WTC11 (cell line): Measurements from ENCODE around the gene SLC7A6.

Experiments used
- MYBL2 ChIP-seq: sonication (generic); formaldehyde crosslinking; IDR thresholded peaks from 2 replicates; pipeline ENCODE4 v1.8.1; 2023; ENCODE audit warnings: mild to moderate bottlenecking, moderate library complexity, missing genetic modification reagents
- RELA ChIP-seq: sonication (generic); formaldehyde crosslinking; IDR thresholded peaks from 2 replicates; pipeline ENCODE4 v1.8.1; 2022; ENCODE audit warnings: missing genetic modification reagents, mild to moderate bottlenecking, borderline replicate concordance
- SMAD3 ChIP-seq: sonication (generic); formaldehyde crosslinking; IDR thresholded peaks from 2 replicates; pipeline ENCODE4 v1.8.0; 2022; ENCODE audit warnings: missing genetic modification reagents, mild to moderate bottlenecking, borderline replicate concordance
- ZNF121 ChIP-seq: sonication (generic); formaldehyde crosslinking; IDR thresholded peaks from 2 replicates; pipeline ENCODE4 v1.8.0; 2023; ENCODE audit warnings: missing genetic modification reagents
- TF ChIP-seq, protein P1 (sequence below): sonication (generic); formaldehyde crosslinking; IDR thresholded peaks from 2 replicates; pipeline ENCODE4 v1.8.1; 2022; ENCODE audit warnings: low read depth, missing genetic modification reagents, borderline replicate concordance
- TF ChIP-seq, protein P2 (sequence below): sonication (generic); formaldehyde crosslinking; IDR thresholded peaks from 2 replicates; pipeline ENCODE4 v1.8.0; 2022; ENCODE audit warnings: mild to moderate bottlenecking, missing genetic modification reagents
- TF ChIP-seq, protein P3 (sequence below): fragments of 200-600 bp; IDR thresholded peaks from 2 replicates; pipeline ENCODE4 v1.8.0; 2022; ENCODE audit warnings: antibody characterized with exemption
- TF ChIP-seq, protein P4 (sequence below): sonication (generic); formaldehyde crosslinking; IDR thresholded peaks from 2 replicates; pipeline ENCODE4 v1.8.0; 2022; ENCODE audit warnings: mild to moderate bottlenecking, missing genetic modification reagents
- TF ChIP-seq, protein P5 (sequence below): sonication (generic); formaldehyde crosslinking; IDR thresholded peaks from 2 replicates; pipeline ENCODE4 v1.8.1; 2023; ENCODE audit warnings: mild to moderate bottlenecking, missing genetic modification reagents
- TF ChIP-seq, protein P6 (sequence below): sonication (generic); formaldehyde crosslinking; IDR thresholded peaks from 2 replicates; pipeline ENCODE4 v1.8.1; 2023; ENCODE audit warnings: mild to moderate bottlenecking, missing genetic modification reagents, moderate library complexity
- TF ChIP-seq, protein P7 (sequence below): sonication (generic); formaldehyde crosslinking; IDR thresholded peaks from 2 replicates; pipeline ENCODE4 v1.8.1; 2022; ENCODE audit warnings: missing genetic modification reagents, borderline replicate concordance

DNA sequence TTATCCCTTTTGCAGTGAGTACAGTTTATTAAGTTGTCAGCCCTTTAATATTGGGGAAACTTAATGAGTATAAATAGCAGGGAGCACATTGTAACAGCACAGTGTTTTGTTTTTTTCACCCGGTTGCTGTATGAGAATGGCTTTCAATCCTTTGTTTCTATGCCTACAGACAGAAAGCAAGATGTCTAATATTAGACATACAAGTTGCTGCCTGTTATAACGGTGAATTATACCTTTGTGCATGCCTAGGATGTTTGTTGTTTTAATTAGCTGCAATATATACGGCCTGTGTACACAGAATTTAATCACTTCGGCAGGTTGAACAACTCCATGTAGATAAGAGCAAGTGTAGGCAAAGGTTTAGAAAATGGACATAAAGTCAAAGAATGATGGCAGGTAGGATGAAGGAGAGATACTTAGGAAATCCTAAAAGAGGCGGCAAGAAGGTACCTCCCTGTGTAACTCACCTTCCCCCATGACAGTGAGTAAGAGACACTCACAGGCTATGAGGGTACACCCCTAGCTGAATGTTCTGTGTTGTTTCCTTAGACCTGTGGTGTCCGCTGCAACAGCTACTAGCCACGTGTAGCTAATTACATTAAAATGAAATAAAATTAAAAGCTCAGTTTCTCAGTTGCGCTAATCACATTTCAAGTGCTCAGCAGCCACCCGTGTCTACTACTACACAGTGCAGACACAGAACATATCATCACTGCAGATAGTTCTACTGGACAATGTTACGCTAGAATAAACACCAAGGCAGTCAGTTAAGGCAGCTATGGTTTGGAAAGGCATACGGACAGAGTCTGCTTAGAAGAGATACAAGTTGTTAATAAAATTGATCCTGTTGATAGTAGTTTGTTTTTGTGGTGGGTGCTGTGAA is 35.5 kb downstream of the SLC7A6 start:
- TF ChIP-seq, protein P1, sequence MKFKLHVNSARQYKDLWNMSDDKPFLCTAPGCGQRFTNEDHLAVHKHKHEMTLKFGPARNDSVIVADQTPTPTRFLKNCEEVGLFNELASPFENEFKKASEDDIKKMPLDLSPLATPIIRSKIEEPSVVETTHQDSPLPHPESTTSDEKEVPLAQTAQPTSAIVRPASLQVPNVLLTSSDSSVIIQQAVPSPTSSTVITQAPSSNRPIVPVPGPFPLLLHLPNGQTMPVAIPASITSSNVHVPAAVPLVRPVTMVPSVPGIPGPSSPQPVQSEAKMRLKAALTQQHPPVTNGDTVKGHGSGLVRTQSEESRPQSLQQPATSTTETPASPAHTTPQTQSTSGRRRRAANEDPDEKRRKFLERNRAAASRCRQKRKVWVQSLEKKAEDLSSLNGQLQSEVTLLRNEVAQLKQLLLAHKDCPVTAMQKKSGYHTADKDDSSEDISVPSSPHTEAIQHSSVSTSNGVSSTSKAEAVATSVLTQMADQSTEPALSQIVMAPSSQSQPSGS (CRISPR knock-in tag) = no peak
- TF ChIP-seq, protein P2, sequence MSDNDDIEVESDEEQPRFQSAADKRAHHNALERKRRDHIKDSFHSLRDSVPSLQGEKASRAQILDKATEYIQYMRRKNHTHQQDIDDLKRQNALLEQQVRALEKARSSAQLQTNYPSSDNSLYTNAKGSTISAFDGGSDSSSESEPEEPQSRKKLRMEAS = no peak
- TF ChIP-seq, protein P3, sequence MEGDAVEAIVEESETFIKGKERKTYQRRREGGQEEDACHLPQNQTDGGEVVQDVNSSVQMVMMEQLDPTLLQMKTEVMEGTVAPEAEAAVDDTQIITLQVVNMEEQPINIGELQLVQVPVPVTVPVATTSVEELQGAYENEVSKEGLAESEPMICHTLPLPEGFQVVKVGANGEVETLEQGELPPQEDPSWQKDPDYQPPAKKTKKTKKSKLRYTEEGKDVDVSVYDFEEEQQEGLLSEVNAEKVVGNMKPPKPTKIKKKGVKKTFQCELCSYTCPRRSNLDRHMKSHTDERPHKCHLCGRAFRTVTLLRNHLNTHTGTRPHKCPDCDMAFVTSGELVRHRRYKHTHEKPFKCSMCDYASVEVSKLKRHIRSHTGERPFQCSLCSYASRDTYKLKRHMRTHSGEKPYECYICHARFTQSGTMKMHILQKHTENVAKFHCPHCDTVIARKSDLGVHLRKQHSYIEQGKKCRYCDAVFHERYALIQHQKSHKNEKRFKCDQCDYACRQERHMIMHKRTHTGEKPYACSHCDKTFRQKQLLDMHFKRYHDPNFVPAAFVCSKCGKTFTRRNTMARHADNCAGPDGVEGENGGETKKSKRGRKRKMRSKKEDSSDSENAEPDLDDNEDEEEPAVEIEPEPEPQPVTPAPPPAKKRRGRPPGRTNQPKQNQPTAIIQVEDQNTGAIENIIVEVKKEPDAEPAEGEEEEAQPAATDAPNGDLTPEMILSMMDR = no peak
- TF ChIP-seq RELA (CRISPR knock-in tag) (no peak), SMAD3 (CRISPR knock-in tag) (no peak), MYBL2 (no peak), ZNF121 (CRISPR knock-in tag) (no peak)
- TF ChIP-seq, protein P4, sequence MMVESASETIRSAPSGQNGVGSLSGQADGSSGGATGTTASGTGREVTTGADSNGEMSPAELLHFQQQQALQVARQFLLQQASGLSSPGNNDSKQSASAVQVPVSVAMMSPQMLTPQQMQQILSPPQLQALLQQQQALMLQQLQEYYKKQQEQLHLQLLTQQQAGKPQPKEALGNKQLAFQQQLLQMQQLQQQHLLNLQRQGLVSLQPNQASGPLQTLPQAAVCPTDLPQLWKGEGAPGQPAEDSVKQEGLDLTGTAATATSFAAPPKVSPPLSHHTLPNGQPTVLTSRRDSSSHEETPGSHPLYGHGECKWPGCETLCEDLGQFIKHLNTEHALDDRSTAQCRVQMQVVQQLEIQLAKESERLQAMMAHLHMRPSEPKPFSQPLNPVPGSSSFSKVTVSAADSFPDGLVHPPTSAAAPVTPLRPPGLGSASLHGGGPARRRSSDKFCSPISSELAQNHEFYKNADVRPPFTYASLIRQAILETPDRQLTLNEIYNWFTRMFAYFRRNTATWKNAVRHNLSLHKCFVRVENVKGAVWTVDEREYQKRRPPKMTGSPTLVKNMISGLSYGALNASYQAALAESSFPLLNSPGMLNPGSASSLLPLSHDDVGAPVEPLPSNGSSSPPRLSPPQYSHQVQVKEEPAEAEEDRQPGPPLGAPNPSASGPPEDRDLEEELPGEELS (CRISPR knock-in tag) = no peak
- TF ChIP-seq, protein P5, sequence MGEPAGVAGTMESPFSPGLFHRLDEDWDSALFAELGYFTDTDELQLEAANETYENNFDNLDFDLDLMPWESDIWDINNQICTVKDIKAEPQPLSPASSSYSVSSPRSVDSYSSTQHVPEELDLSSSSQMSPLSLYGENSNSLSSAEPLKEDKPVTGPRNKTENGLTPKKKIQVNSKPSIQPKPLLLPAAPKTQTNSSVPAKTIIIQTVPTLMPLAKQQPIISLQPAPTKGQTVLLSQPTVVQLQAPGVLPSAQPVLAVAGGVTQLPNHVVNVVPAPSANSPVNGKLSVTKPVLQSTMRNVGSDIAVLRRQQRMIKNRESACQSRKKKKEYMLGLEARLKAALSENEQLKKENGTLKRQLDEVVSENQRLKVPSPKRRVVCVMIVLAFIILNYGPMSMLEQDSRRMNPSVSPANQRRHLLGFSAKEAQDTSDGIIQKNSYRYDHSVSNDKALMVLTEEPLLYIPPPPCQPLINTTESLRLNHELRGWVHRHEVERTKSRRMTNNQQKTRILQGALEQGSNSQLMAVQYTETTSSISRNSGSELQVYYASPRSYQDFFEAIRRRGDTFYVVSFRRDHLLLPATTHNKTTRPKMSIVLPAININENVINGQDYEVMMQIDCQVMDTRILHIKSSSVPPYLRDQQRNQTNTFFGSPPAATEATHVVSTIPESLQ (CRISPR knock-in tag) = no peak
- TF ChIP-seq, protein P6, sequence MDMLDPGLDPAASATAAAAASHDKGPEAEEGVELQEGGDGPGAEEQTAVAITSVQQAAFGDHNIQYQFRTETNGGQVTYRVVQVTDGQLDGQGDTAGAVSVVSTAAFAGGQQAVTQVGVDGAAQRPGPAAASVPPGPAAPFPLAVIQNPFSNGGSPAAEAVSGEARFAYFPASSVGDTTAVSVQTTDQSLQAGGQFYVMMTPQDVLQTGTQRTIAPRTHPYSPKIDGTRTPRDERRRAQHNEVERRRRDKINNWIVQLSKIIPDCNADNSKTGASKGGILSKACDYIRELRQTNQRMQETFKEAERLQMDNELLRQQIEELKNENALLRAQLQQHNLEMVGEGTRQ (CRISPR knock-in tag) = no peak
- TF ChIP-seq, protein P7, sequence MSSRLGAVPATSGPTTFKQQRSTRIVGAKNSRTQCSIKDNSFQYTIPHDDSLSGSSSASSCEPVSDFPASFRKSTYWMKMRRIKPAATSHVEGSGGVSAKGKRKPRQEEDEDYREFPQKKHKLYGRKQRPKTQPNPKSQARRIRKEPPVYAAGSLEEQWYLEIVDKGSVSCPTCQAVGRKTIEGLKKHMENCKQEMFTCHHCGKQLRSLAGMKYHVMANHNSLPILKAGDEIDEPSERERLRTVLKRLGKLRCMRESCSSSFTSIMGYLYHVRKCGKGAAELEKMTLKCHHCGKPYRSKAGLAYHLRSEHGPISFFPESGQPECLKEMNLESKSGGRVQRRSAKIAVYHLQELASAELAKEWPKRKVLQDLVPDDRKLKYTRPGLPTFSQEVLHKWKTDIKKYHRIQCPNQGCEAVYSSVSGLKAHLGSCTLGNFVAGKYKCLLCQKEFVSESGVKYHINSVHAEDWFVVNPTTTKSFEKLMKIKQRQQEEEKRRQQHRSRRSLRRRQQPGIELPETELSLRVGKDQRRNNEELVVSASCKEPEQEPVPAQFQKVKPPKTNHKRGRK (CRISPR knock-in tag) = no peak
